GM12878 (cell line): ENCODE results near the gene RETREG2. TPM values are rescaled to one million over a fixed set of nuclear protein-coding genes. Genes with fewer than 3 reads are reported as not detected.
A peak's percentile ranks its signal among the peaks of the same experiment; 100 is the strongest.

ENCODE experiments used
- ATAC-seq: fragments of 200-7000 bp; cut with Tn5 transposase; 3 replicates; pipeline ENCODE4 v1.9.1; 2020; ENCODE audit warnings: mild to moderate bottlenecking, moderate library complexity
- BruUV-seq: library from RNA; stranded (reverse); fragments of 400-500 nt; replicated peaks from 2 replicates; lab custom pipeline; 2021; lab: Mats Ljungman, UMichigan
- CTCF ChIA-PET: fragments of 300-600 bp; sonication (Branson Sonifier 250); formaldehyde crosslinking; extraction: SDS; loops from one replicate; lab custom pipeline; 2021; ENCODE audit warnings: inconsistent platforms; lab: Yijun Ruan, JAX
- POLR2A ChIA-PET: fragments of 350-600 bp; formaldehyde crosslinking; extraction: SDS; loops from one replicate; lab custom pipeline; 2021; ENCODE audit warnings: inconsistent platforms; lab: Charles Lee
- RAD21 ChIA-PET: fragments of 300-600 bp; sonication (Branson Sonifier 250); formaldehyde crosslinking; loops from one replicate; lab custom pipeline; 2023; ENCODE audit warnings: antibody characterized with exemption; ENCODE audit not compliant: unreplicated experiment; lab: Charles Lee
- SMC1A ChIA-PET: fragments of 300-600 bp; sonication (Branson Sonifier 250); formaldehyde crosslinking; loops from one replicate; lab custom pipeline; 2023; ENCODE audit not compliant: unreplicated experiment, uncharacterized antibody; lab: Charles Lee
- DNase-seq: peaks from one replicate; pipeline ENCODE4 v3.0.0-alpha.2; 2011; ENCODE audit warnings: low read depth, low spot score
- FAIRE-seq: peaks from 3 replicates; lab custom pipeline; 2011; peaks lifted over from hg19 to GRCh38; lab: Jason Lieb, UNC
- H2AFZ ChIP-seq: 2 replicates; pipeline ENCODE4 v1.6.0; 2011; ENCODE audit warnings: low read depth, low read length, control low read depth; ENCODE audit not compliant: control insufficient read depth
- H3K27ac ChIP-seq: 2 replicates; pipeline ENCODE4 v1.5.1; 2011; ENCODE audit warnings: control low read depth; ENCODE audit not compliant: control insufficient read depth, insufficient read depth
- H3K27me3 ChIP-seq, 2 experiments: replicated peaks in 1 of 2; 2 replicates each; pipeline versions ENCODE4 v1.6.0 to v1.6.1; 2011; ENCODE audit warnings: low read length in 1 of 2; ENCODE audit not compliant: control insufficient read depth in 2 of 2, insufficient read depth in 2 of 2
- H3K36me3 ChIP-seq, 2 experiments: 2 replicates each; pipeline ENCODE4 v1.5.1; 2011; ENCODE audit warnings: low read length in 1 of 2; ENCODE audit not compliant: control insufficient read depth in 2 of 2, insufficient read depth in 2 of 2
- H3K4me1 ChIP-seq: 2 replicates; pipeline ENCODE4 v1.6.1; 2011; ENCODE audit warnings: mild to moderate bottlenecking, low read length, moderate library complexity, mixed read lengths; ENCODE audit not compliant: control insufficient read depth, insufficient read depth
- H3K4me2 ChIP-seq: 2 replicates; pipeline ENCODE4 v1.6.0; 2011; ENCODE audit warnings: control low read depth; ENCODE audit not compliant: control insufficient read depth, insufficient read depth
- H3K4me3 ChIP-seq: fragments of 200-600 bp; sonication (generic); 2 replicates; pipeline ENCODE4 v1.5.1; 2016
- H3K79me2 ChIP-seq: 2 replicates; pipeline ENCODE4 v1.6.0; 2011; ENCODE audit warnings: low read length; ENCODE audit not compliant: control insufficient read depth, insufficient read depth
- H3K9ac ChIP-seq: 2 replicates; pipeline ENCODE4 v1.8.0; 2011; ENCODE audit warnings: low read length, control low read depth, mixed read lengths; ENCODE audit not compliant: control insufficient read depth, insufficient read depth
- H3K9me3 ChIP-seq: replicated peaks from 3 replicates; pipeline ENCODE4 v1.5.1; 2011; ENCODE audit warnings: mild to moderate bottlenecking, low read length; ENCODE audit not compliant: control insufficient read depth, insufficient read depth
- H4K20me1 ChIP-seq: 2 replicates; pipeline ENCODE4 v1.6.0; 2011; ENCODE audit not compliant: control insufficient read depth, insufficient read depth
- CBFB ChIP-seq: IDR thresholded peaks from 2 replicates; pipeline ENCODE4 v1.6.1; 2016; ENCODE audit warnings: antibody characterized with exemption, low read depth
- CBX3 ChIP-seq: fragments of 200-600 bp; sonication (generic); IDR thresholded peaks from 2 replicates; pipeline ENCODE4 v1.6.1; 2016; ENCODE audit warnings: low read depth, borderline replicate concordance
- EP300 ChIP-seq, 2 experiments: fragments of 150-350 bp in 1 of 2; IDR thresholded peaks; 2 replicates each; pipeline ENCODE4 v1.6.1; 2011 to 2012; ENCODE audit warnings: low read depth in 2 of 2, low read length in 2 of 2, borderline replicate concordance in 1 of 2, improper control_type of control experiment in 1 of 2, inconsistent platforms in 1 of 2; ENCODE audit not compliant: control insufficient read depth in 1 of 2
- FOXK2 ChIP-seq: fragments of 450-650 bp; IDR thresholded peaks from 2 replicates; pipeline ENCODE4 v1.6.1; 2017; ENCODE audit warnings: mild to moderate bottlenecking, moderate library complexity
- HDAC2 ChIP-seq: fragments of 200-600 bp; sonication (generic); IDR thresholded peaks from 2 replicates; pipeline ENCODE4 v1.6.1; 2017
- IRF4 ChIP-seq: IDR thresholded peaks from 2 replicates; pipeline ENCODE4 v1.6.1; 2011; ENCODE audit warnings: low read depth, low read length
- KLF5 ChIP-seq: fragments of 450-650 bp; IDR thresholded peaks from 2 replicates; pipeline ENCODE4 v1.6.1; 2014; ENCODE audit warnings: mild to moderate bottlenecking; ENCODE audit not compliant: partially characterized antibody
- MYB ChIP-seq: fragments of 150-350 bp; IDR thresholded peaks from 2 replicates; pipeline ENCODE4 v1.6.1; 2014; ENCODE audit warnings: mild to moderate bottlenecking, low read depth, low read length, borderline replicate concordance
- POLR2A ChIP-seq: IDR thresholded peaks from 2 replicates; pipeline ENCODE4 v1.6.1; 2011; ENCODE audit warnings: low read depth, mild to moderate bottlenecking, low read length
- RAD21 ChIP-seq: IDR thresholded peaks from 2 replicates; pipeline ENCODE4 v1.6.1; 2011; ENCODE audit warnings: mild to moderate bottlenecking, low read depth, low read length, moderate library complexity; ENCODE audit not compliant: insufficient read depth
- RAD51 ChIP-seq: fragments of 450-650 bp; IDR thresholded peaks from 2 replicates; pipeline ENCODE4 v1.6.1; 2016; ENCODE audit warnings: moderate library complexity, mild to moderate bottlenecking, inconsistent platforms
- SP1 ChIP-seq: IDR thresholded peaks from one replicate; pipeline ENCODE4 v1.6.1; 2011; ENCODE audit warnings: low read depth, low read length
- YBX1 ChIP-seq: fragments of 450-650 bp; IDR thresholded peaks from 2 replicates; pipeline ENCODE4 v1.6.1; 2016; ENCODE audit warnings: antibody characterized with exemption
- ZNF24 ChIP-seq: fragments of 450-650 bp; IDR thresholded peaks from 2 replicates; pipeline ENCODE4 v1.6.1; 2017; ENCODE audit warnings: antibody characterized with exemption, mild to moderate bottlenecking
- ZSCAN29 ChIP-seq: fragments of 450-650 bp; IDR thresholded peaks from 2 replicates; pipeline ENCODE4 v1.6.1; 2017; ENCODE audit warnings: mild to moderate bottlenecking, moderate library complexity
- WGBS: methylation state at CpG from one replicate; pipeline ENCODE4 v1.1.6; 2016; ENCODE audit warnings: low lambda C conversion rate; ENCODE audit not compliant: insufficient replicate concordance, insufficient coverage; ENCODE audit errors: missing lambda C conversion rate; 5-methylcytosine and 5-hydroxymethylcytosine counted together
- in situ Hi-C: fragments of 300-500 bp; cut with MboI; formaldehyde crosslinking; loops from 9 replicates; pipeline ENCODE4 v1.14.3; 2018; ENCODE audit warnings: mixed read lengths
- intact Hi-C: fragments of 100-400 bp; cut with micrococcal nuclease; formaldehyde crosslinking; loops from one replicate; pipeline ENCODE4 v1.14.2; 2022; ENCODE audit not compliant: unreplicated experiment
- polyA plus RNA-seq, 11 experiments: library from polyadenylated mRNA; depleted of rRNA in 4 of 11; unstranded in 6 of 11; stranded (reverse) in 5 of 11; fragments of >200 nt; fragmentation: Nextera tagmentation in 4 of 11; fragmentation: Illumina TruSeq in 1 of 11; extraction: Ambion mirVana in 4 of 11; extraction: Trizol in 1 of 11; gene quantifications; 1 replicate in 1 of 11; 2 replicates in 10 of 11; pipeline versions ENCODE4 v1.2.1 to v1.2.3, GENCODE V29; 2011 to 2016; ENCODE audit warnings: inconsistent platforms in 2 of 11, missing spikeins in 2 of 11, low read depth in 1 of 11
- total RNA-seq, 4 experiments: library from RNA; depleted of rRNA in 3 of 4; stranded (reverse); fragments of >200 nt in 3 of 4; fragmentation: Illumina TruSeq in 1 of 4; extraction: Trizol in 1 of 4; gene quantifications; 2 replicates each; pipeline versions ENCODE4 v1.2.1 to v1.2.3, GENCODE V29; 2013 to 2021
- TF ChIP-seq, protein P1 (sequence below): IDR thresholded peaks from 2 replicates; pipeline ENCODE4 v1.6.1; 2011; ENCODE audit warnings: low read depth, mild to moderate bottlenecking, low read length, moderate library complexity, borderline replicate concordance; ENCODE audit errors: extremely low read depth
- TF ChIP-seq, protein P2 (sequence below): IDR thresholded peaks from 2 replicates; pipeline ENCODE4 v1.6.1; 2011; ENCODE audit warnings: borderline replicate concordance, low read depth, mild to moderate bottlenecking, moderate library complexity, low read length; ENCODE audit not compliant: insufficient read depth, poor library complexity, severe bottlenecking
- TF ChIP-seq, protein P3 (sequence below): fragments of 450-650 bp; IDR thresholded peaks from 2 replicates; pipeline ENCODE4 v1.6.1; 2014; ENCODE audit warnings: mild to moderate bottlenecking
- TF ChIP-seq, protein P4 (sequence below): fragments of 450-650 bp; conservative IDR thresholded peaks from 2 replicates; pipeline ENCODE4 v1.6.1; 2017; ENCODE audit warnings: mild to moderate bottlenecking, moderate library complexity

Gene RETREG2
- total and polyA plus RNA-seq, 10 of the 15 experiments (the other 5 are each of a cell fraction or from before 2014, with no cell fraction given): 10.1 to 72.0 (median 28.3) TPM

DNA sequence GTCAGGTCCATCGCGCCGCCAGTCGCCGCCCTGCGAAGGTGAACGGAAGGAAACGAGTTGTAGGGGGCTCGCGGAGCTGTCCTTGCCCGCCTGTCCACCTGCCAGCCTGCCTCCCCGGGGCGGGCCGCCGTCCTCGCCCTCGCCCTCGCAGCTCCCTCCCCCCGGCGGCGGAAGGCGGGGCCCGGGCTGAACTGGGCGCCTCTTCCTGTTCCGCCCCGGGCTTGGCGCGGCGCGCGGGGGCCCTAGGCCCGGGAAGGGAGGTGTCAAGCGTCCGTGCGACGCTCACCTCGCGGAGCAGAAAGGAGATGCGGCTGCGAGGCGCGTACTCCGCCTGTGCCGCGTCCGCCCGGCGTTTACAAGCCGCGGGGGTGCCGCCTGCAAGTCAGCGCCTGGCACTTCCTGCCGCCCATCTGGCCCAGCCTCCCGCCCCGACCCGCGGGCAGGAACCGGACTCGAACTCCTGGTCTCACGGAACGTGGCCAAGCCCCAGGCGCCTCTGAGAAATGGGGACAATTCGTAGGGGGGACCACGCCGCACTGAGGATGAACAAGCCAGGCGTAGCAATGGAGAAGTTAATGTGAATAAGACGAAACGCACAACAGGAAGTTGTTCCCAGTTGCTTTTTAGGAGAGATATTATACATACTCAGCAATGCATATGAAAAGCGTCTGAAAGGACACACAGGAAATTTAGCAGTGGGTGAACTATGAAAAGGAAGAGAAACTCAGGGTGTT lies 1.1 kb upstream of the RETREG2 start, which contains the start of gene CNPPD1:
CNPPD1 (minus strand) TSS at position 108 of the 734 bp plus-strand sequence; CDS start at position 11, 97 bp downstream.
- Histone ChIP-seq H3K27me3 (no peaks in the 10 kb centered on the region), H2AFZ (peak within 1 kb of the TSS; percentile 90), H3K9ac (peak within 1 kb of the TSS; percentile 97), H4K20me1 (no peaks in the 10 kb centered on the region), H3K4me2 (peak within 1 kb of the TSS; percentile 89), H3K4me3 (peak within 1 kb of the TSS; percentile 83), H3K9me3 (no peaks in the 10 kb centered on the region), H3K4me1 (peaks cover 10% of the 10 kb centered on the region), H3K36me3 (peaks cover 7 to 12% of the 10 kb centered on the region in 2 experiments), H3K27ac (peak within 1 kb of the TSS; percentile 98), H3K79me2 (peaks cover 32% of the 10 kb centered on the region)
- TSS peak; percentile 79 for BruUV-seq
- DNase-seq (no peak), ATAC-seq (peak; percentile 88), FAIRE-seq (peak; percentile 75)
- RAD21 ChIA-PET: interaction anchor here (1.0 to 3.7 kb wide), 9 partner anchors 17 to 124 kb away, joined by 4 to 25 read pairs (median 6); partner anchors contain the start of genes DNAJB2 and ZFAND2B
- SMC1A ChIA-PET: interaction anchor here (0.6 to 2.5 kb wide), 14 partner anchors 11 to 122 kb away, joined by 3 to 14 read pairs (median 8); partner anchors contain the start of genes ABCB6, ANKZF1, ATG9A and DNAJB2
- intact Hi-C loops (loop anchor here (1.0 to 5.0 kb wide), 6 partner anchors 17 to 210 kb away; partner anchors contain the start of genes DNAJB2, DNPEP, NHEJ1 and TUBA4A), in situ Hi-C loops (no loop called here)
- CTCF ChIA-PET: interaction anchor here (0.9 to 3.9 kb wide), 16 partner anchors 17 to 283 kb away, joined by 3 to 52 read pairs (median 5); partner anchors contain the start of genes DNAJB2, NHEJ1, TUBA4A and ZFAND2B
- 2% methylated on average over 46 of the region's 69 CpGs for WGBS
- POLR2A ChIA-PET: interaction anchor here (0.6 to 5.0 kb wide), 19 partner anchors 27 to 281 kb away, joined by 3 to 47 read pairs (median 6); partner anchors contain the start of genes ABCB6, ANKZF1, ATG9A and DNAJB2
- TF ChIP-seq IRF4 (no peak), FOXK2 (peak; percentile 47; the same call in 1 of the 2 replicates), EP300 (IDR thresholded peaks at IDR 0.05; ENCODE audit: borderline replicate concordance in 1 of 2, control insufficient read depth in 1 of 2, low read depth in 2 of 2, low read length in 2 of 2) (no peak), ZNF24 (0 out of 2 replicates have a peak, but pooled peaks have one; percentile 64), MYB (no peak), POLR2A (peak; percentile 95), CBFB (no peak), YBX1 (no peak), HDAC2 (no peak), SP1 (no peak), CBX3 (no peak), RAD51 (no peak), RAD21 (no peak), ZSCAN29 (peak; percentile 47; the same call in 1 of the 2 replicates), KLF5 (no peak)
- TF ChIP-seq, protein P1, sequence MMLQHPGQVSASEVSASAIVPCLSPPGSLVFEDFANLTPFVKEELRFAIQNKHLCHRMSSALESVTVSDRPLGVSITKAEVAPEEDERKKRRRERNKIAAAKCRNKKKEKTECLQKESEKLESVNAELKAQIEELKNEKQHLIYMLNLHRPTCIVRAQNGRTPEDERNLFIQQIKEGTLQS: no peak
- TF ChIP-seq, protein P2, sequence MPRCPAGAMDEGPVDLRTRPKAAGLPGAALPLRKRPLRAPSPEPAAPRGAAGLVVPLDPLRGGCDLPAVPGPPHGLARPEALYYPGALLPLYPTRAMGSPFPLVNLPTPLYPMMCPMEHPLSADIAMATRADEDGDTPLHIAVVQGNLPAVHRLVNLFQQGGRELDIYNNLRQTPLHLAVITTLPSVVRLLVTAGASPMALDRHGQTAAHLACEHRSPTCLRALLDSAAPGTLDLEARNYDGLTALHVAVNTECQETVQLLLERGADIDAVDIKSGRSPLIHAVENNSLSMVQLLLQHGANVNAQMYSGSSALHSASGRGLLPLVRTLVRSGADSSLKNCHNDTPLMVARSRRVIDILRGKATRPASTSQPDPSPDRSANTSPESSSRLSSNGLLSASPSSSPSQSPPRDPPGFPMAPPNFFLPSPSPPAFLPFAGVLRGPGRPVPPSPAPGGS: no peak
- TF ChIP-seq, protein P3, sequence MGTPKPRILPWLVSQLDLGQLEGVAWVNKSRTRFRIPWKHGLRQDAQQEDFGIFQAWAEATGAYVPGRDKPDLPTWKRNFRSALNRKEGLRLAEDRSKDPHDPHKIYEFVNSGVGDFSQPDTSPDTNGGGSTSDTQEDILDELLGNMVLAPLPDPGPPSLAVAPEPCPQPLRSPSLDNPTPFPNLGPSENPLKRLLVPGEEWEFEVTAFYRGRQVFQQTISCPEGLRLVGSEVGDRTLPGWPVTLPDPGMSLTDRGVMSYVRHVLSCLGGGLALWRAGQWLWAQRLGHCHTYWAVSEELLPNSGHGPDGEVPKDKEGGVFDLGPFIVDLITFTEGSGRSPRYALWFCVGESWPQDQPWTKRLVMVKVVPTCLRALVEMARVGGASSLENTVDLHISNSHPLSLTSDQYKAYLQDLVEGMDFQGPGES: no peak; the same call in 1 of the 2 replicates
- TF ChIP-seq, protein P4, sequence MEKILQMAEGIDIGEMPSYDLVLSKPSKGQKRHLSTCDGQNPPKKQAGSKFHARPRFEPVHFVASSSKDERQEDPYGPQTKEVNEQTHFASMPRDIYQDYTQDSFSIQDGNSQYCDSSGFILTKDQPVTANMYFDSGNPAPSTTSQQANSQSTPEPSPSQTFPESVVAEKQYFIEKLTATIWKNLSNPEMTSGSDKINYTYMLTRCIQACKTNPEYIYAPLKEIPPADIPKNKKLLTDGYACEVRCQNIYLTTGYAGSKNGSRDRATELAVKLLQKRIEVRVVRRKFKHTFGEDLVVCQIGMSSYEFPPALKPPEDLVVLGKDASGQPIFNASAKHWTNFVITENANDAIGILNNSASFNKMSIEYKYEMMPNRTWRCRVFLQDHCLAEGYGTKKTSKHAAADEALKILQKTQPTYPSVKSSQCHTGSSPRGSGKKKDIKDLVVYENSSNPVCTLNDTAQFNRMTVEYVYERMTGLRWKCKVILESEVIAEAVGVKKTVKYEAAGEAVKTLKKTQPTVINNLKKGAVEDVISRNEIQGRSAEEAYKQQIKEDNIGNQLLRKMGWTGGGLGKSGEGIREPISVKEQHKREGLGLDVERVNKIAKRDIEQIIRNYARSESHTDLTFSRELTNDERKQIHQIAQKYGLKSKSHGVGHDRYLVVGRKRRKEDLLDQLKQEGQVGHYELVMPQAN: peak; percentile 87; the same call in 1 of the 2 replicates
